IgD-negative memory B cell (primary cell): ENCODE measurements around the gene LDLRAP1. TPM values are rescaled to one million over a fixed set of nuclear protein-coding genes. Genes with fewer than 3 reads are reported as not detected.

Experiments
- H3K27ac Mint-ChIP-seq, 3 donors: one replicate each; pipeline ENCODE4 v1.8.0; 2020 to 2022; ENCODE audit warnings: mild to moderate bottlenecking in 3 of 3, mixed read lengths in 3 of 3, moderate library complexity in 1 of 3
- H3K27me3 Mint-ChIP-seq: one replicate; pipeline ENCODE4 v1.8.0; 2021; ENCODE audit warnings: mixed read lengths
- H3K36me3 Mint-ChIP-seq: one replicate; pipeline ENCODE4 v1.8.0; 2020; ENCODE audit warnings: mild to moderate bottlenecking, mixed read lengths
- H3K4me1 Mint-ChIP-seq, 3 donors: one replicate each; pipeline ENCODE4 v1.8.0; 2020 to 2022; ENCODE audit warnings: mixed read lengths in 3 of 3, mild to moderate bottlenecking in 1 of 3
- H3K4me3 Mint-ChIP-seq, 4 donors: one replicate each; pipeline ENCODE4 v1.8.0; 2020 to 2022; ENCODE audit warnings: mild to moderate bottlenecking in 4 of 4, mixed read lengths in 4 of 4, moderate library complexity in 3 of 4
- H3K9me3 Mint-ChIP-seq, 3 donors: one replicate each; pipeline ENCODE4 v1.8.0; 2020 to 2021; ENCODE audit warnings: mixed read lengths in 3 of 3, mild to moderate bottlenecking in 1 of 3
- polyA plus RNA-seq: library from polyadenylated mRNA; unstranded; fragments of 300-500 nt; fragmentation: Illumina TruSeq; gene quantifications from one replicate; pipeline ENCODE4 v1.2.3, GENCODE V29; 2021

LDLRAP1 gene
- polyA plus RNA-seq, 1 donor from 2014 or later = 60.5 TPM

GRCh38 chr1:25568834-25569596 lies 25.6 kb downstream of the LDLRAP1 start:
- H3K9me3 Mint-ChIP-seq = no peaks in the 10 kb centered on the region
- H3K4me3 Mint-ChIP-seq = no peak overlapping the region
- no peak overlapping the region for H3K27ac Mint-ChIP-seq
- H3K27me3 Mint-ChIP-seq = peaks cover 3% of the 10 kb centered on the region
- H3K4me1 Mint-ChIP-seq = peaks cover 0 to 5% (median 3%) of the 10 kb centered on the region in 3 donors
- peaks cover 10% of the 10 kb centered on the region for H3K36me3 Mint-ChIP-seq

GRCh38 chr1:25569597-25570396 lies 26.4 kb downstream of the LDLRAP1 start:
- H3K36me3 Mint-ChIP-seq = peaks cover 7% of the 10 kb centered on the region
- no peaks in the 10 kb centered on the region for H3K9me3 Mint-ChIP-seq
- H3K4me3 Mint-ChIP-seq = no peak overlapping the region
- peaks cover 0 to 5% (median 3%) of the 10 kb centered on the region in 3 donors for H3K4me1 Mint-ChIP-seq
- H3K27ac Mint-ChIP-seq = no peak overlapping the region
- H3K27me3 Mint-ChIP-seq = peaks cover 3% of the 10 kb centered on the region

DNA sequence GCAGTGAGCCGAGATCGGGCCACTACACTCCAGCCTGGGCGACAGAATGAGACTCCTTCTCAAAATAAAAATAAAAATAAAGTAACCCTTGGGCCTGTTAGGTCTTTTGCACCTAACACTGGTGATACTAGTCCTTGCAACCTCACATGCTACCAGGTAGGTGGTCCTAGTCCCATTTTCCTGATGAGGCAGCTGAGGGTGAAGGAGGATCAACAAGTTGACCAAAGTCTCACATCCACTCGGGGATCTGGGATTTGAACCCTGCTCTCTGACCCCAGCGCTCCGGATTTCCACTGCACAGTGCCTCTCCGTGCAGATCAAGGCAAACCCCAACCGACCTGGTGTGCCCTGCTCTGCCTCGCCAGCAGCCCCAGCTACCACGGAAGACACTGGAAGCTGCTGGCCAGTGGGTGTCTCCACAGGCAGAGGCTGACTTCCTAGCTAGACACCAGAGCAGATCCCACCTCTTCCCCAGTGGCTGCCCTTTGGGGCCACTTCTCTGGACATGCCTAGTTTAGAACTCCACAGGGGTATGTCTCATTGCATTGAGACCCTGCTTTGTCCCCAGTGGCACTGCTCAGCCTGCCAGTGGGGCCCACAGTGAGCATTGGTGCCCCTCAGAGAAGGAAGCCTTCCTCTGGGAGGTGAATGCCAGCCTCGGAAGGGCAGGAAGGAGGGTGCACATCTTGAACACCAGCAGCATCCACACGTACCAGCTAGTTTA lies 27.6 kb downstream of the LDLRAP1 start:
- Mint-ChIP-seq H3K27ac (no peak overlapping the region), H3K27me3 (peaks cover 3% of the 10 kb centered on the region), H3K36me3 (peaks cover 7% of the 10 kb centered on the region), H3K4me1 (peaks cover 0 to 5% (median 3%) of the 10 kb centered on the region in 3 donors), H3K4me3 (no peak overlapping the region), H3K9me3 (no peaks in the 10 kb centered on the region)

DNA sequence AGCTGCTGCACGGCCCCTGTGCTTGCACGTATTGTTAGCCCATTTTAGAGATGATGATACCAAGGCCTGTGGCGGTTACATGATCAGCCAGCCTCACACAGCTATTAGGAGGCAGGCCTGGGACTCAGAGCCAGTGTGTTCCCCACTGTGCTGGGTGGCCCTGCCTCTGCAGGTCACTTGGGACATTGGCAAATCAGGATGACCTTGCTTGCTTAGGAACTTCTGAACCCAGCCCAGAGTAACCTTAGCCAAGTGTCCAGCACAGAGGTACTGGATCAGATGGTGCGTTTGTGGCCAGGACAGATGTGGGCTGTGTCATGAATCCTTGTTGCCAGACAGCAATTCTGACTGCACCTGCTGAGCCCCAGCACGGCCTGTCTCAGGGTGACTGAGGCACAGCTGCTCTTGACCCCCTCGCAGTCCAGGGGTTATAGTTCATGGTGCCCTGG lies 28.1 kb downstream of the LDLRAP1 start:
- Mint-ChIP-seq H3K36me3 (peaks cover 3% of the 10 kb centered on the region), H3K27ac (no peak overlapping the region), H3K27me3 (peaks cover 3% of the 10 kb centered on the region), H3K9me3 (no peaks in the 10 kb centered on the region), H3K4me3 (no peak overlapping the region), H3K4me1 (peaks cover 0 to 3% (median 3%) of the 10 kb centered on the region in 3 donors)

DNA sequence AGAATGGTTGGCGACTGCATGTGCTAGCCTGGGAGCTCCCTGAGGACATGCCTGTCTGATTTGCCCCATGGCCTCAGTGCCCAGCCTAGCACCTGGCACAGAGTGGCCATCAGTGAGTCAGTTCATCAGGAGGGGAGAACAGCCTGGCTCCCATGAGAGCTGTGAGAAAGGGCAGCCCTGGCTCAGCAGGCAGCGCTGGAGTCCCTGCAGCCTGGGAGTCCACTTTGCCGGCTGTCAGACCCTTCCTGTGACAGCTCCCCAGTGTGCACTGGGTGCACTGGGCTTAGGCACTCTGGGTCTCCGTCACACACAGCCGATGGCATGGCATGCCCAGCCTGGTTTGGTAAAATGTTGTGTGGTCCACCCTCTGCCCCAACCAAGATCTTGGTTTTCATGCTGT lies 28.7 kb downstream of the LDLRAP1 start:
- peaks cover 3% of the 10 kb centered on the region for H3K27me3 Mint-ChIP-seq
- H3K4me3 Mint-ChIP-seq = no peak overlapping the region
- H3K27ac Mint-ChIP-seq = no peak overlapping the region
- no peaks in the 10 kb centered on the region for H3K9me3 Mint-ChIP-seq
- H3K36me3 Mint-ChIP-seq = peaks cover 3% of the 10 kb centered on the region
- H3K4me1 Mint-ChIP-seq = peaks cover 0 to 3% (median 3%) of the 10 kb centered on the region in 3 donors

DNA sequence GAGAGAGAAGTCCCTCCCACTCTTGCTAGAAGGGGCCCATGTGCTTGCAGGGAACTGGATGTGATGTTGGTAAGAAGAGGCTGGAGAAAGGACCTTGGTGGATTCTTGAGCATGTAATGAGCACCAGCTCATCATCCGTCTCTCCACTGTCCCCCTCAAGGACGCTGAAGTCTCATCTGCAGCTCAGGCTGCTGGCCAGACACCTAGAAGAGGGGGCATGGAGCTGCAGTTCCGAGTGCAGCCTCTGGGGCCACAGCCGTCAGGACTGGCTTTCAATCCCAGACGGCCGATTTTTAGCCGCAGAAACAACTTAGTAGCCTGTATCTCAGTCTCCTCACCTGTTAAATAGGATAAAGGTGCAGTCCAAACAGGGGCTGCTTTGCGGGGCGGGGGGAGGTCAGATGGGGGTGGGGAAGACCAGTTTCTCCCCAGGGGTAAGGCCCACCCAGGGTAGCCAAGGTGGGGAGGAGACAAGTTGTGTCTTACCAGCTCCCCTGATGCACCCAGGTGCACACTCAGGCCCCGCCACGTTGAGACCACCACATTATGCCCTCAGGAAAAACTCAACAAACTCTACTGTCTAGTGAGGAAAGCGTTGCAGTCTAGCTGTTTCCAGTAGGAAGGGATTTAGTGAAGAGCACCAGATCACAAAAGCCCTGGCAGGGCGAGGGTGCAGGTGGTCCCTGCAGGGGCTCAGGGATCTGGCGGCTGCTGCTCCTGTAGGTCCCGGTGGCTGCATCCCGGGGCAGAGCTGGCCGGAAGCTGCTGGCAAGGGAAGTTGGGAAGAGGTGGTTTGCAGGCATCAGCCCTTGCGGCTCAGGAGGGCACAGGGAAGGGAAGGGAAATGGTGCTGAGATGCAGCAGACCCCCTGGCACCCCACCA lies 29.5 kb downstream of the LDLRAP1 start:
- peaks cover 3% of the 10 kb centered on the region for H3K27me3 Mint-ChIP-seq
- H3K4me1 Mint-ChIP-seq = peaks cover 0 to 5% (median 3%) of the 10 kb centered on the region in 3 donors
- H3K27ac Mint-ChIP-seq = no peak overlapping the region
- H3K36me3 Mint-ChIP-seq = no peaks in the 10 kb centered on the region
- H3K9me3 Mint-ChIP-seq = no peaks in the 10 kb centered on the region
- no peak overlapping the region for H3K4me3 Mint-ChIP-seq

DNA sequence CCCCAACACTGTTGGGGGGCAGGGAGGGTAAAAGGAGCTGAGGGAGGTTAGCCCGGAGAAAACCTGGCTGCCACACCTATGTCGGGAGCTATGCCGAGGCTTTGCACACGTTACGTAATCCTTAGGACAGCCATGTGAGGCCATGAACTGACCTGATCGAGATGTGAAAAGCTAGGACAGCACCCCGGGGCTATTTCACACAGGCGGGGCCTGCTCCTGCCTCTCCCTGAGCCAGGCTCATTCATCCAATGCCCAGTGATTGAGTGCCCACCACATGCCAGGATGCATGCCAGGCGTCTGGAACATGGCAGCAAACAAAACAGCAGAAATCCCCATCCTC lies 30.2 kb downstream of the LDLRAP1 start:
- H3K4me3 Mint-ChIP-seq = no peak overlapping the region
- no peak overlapping the region for H3K27ac Mint-ChIP-seq
- no peaks in the 10 kb centered on the region for H3K36me3 Mint-ChIP-seq
- peaks cover 0 to 5% (median 3%) of the 10 kb centered on the region in 3 donors for H3K4me1 Mint-ChIP-seq
- H3K9me3 Mint-ChIP-seq = no peaks in the 10 kb centered on the region
- peaks cover 3% of the 10 kb centered on the region for H3K27me3 Mint-ChIP-seq

DNA sequence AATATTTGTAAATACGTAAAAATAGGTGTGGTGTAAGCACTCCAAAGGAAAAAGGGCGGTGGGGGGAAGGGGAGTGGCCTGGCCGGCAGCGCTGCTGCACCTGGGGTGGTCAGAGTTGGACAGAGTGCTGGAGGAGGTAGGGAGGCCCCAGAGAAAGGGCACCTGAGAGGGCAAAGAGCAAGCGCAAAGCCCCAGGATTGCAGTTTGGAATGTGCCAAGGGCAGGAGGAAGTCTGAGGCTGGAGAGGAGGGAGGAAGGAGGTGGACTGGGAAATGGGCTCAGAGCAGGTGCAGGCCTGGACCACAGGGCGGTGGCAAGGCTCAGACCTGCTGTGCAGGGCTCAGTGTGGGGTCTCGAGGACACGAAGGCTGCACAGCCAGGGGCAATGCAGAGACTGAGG lies 30.6 kb downstream of the LDLRAP1 start:
- H3K36me3 Mint-ChIP-seq = no peaks in the 10 kb centered on the region
- H3K9me3 Mint-ChIP-seq = no peaks in the 10 kb centered on the region
- peaks cover 0 to 5% (median 3%) of the 10 kb centered on the region in 3 donors for H3K4me1 Mint-ChIP-seq
- peaks cover 3% of the 10 kb centered on the region for H3K27me3 Mint-ChIP-seq
- H3K4me3 Mint-ChIP-seq = no peak overlapping the region
- H3K27ac Mint-ChIP-seq = no peak overlapping the region

- Mint-ChIP-seq H3K4me3 (no peak overlapping the region), H3K36me3 (no peaks in the 10 kb centered on the region), H3K4me1 (peaks cover 0 to 5% (median 3%) of the 10 kb centered on the region in 3 donors), H3K27ac (no peak overlapping the region), H3K27me3 (peaks cover 3% of the 10 kb centered on the region), H3K9me3 (no peaks in the 10 kb centered on the region)
Observed at GRCh38 chr1:25575191-25575590, 31.8 kb downstream of the LDLRAP1 start.

- Mint-ChIP-seq H3K36me3 (no peaks in the 10 kb centered on the region), H3K4me3 (no peak overlapping the region), H3K4me1 (peaks cover 0 to 5% (median 3%) of the 10 kb centered on the region in 3 donors), H3K27ac (peak overlapping the region in 1 of 3 donors; percentile 64), H3K9me3 (no peaks in the 10 kb centered on the region), H3K27me3 (peaks cover 3% of the 10 kb centered on the region)
Observed at GRCh38 chr1:25576459-25577133, 33.2 kb downstream of the LDLRAP1 start.

GRCh38 chr1:25577134-25577920 lies 33.9 kb downstream of the LDLRAP1 start:
- H3K36me3 Mint-ChIP-seq = peaks cover 1% of the 10 kb centered on the region
- no peaks in the 10 kb centered on the region for H3K27me3 Mint-ChIP-seq
- no peak overlapping the region for H3K27ac Mint-ChIP-seq
- peak overlapping the region in 1 of 4 donors; percentile 72 for H3K4me3 Mint-ChIP-seq
- no peaks in the 10 kb centered on the region for H3K9me3 Mint-ChIP-seq
- peaks cover 0 to 5% (median 3%) of the 10 kb centered on the region in 3 donors for H3K4me1 Mint-ChIP-seq

GRCh38 chr1:25579292-25580252 lies 36.2 kb downstream of the LDLRAP1 start:
- Mint-ChIP-seq H3K4me3 (no peak overlapping the region), H3K27ac (peak overlapping the region in 1 of 3 donors; percentile 76), H3K36me3 (peaks cover 1% of the 10 kb centered on the region), H3K4me1 (peaks cover 0 to 2% (median 0%) of the 10 kb centered on the region in 3 donors), H3K27me3 (no peaks in the 10 kb centered on the region), H3K9me3 (peaks cover 0 to 6% (median 2%) of the 10 kb centered on the region in 3 donors)
